Common myeloid progenitor, CD34-positive (primary cell): Measurements from ENCODE around the gene CHCHD2. TPM values are rescaled to one million over a fixed set of nuclear protein-coding genes. Genes with fewer than 3 reads are reported as not detected.
"Not testable (repeated sequence)": the region's sequence is repeated elsewhere in the genome, so short reads cannot be mapped to it uniquely, and the experiment has no call there.

Experiments
- CTCF ChIA-PET: fragments of 350-600 bp; sonication (Branson Sonifier 250); formaldehyde crosslinking; loops from one replicate; lab custom pipeline; 2021; ENCODE audit warnings: antibody characterized with exemption; lab: Charles Lee
- POLR2A ChIA-PET: fragments of 350-600 bp; sonication (Branson Sonifier 250); formaldehyde crosslinking; loops from one replicate; lab custom pipeline; 2021; ENCODE audit warnings: antibody characterized with exemption; lab: Charles Lee
- DNase-seq, 3 donors: peaks; one replicate each; pipeline versions ENCODE4 v3.0.0 to v3.0.0-alpha.2; 2013
- H3K27ac ChIP-seq, 2 experiments: 1 replicate in 1 of 2; 2 replicates in 1 of 2; pipeline ENCODE4 v1.7.0; 2013; ENCODE audit warnings: inconsistent platforms in 2 of 2, low read length in 2 of 2, mild to moderate bottlenecking in 2 of 2, low read depth in 1 of 2, moderate library complexity in 1 of 2; ENCODE audit not compliant: severe bottlenecking in 2 of 2, insufficient read depth in 1 of 2, poor library complexity in 1 of 2
- H3K27me3 ChIP-seq, 5 experiments: replicated peaks in 2 of 5; 1 replicate in 3 of 5; 2 replicates in 2 of 5; pipeline versions ENCODE4 v1.6.1 to v1.7.0; 2013; ENCODE audit warnings: low read length in 4 of 5, mild to moderate bottlenecking in 2 of 5, moderate library complexity in 2 of 5, inconsistent platforms in 1 of 5; ENCODE audit not compliant: insufficient read depth in 5 of 5, control insufficient read depth in 4 of 5
- H3K36me3 ChIP-seq, 4 experiments: 1 replicate in 2 of 4; 2 replicates in 2 of 4; pipeline versions ENCODE4 v1.6.1 to v1.7.0; 2013; ENCODE audit warnings: low read length in 3 of 4, control low read depth in 1 of 4, mild to moderate bottlenecking in 1 of 4; ENCODE audit not compliant: control insufficient read depth in 4 of 4, insufficient read depth in 4 of 4
- H3K4me1 ChIP-seq, 4 experiments: 1 replicate in 3 of 4; 2 replicates in 1 of 4; pipeline versions ENCODE4 v1.6.1 to v1.7.1; 2013; ENCODE audit warnings: low read length in 3 of 4, mild to moderate bottlenecking in 3 of 4, control low read depth in 1 of 4, inconsistent platforms in 1 of 4, moderate library complexity in 1 of 4; ENCODE audit not compliant: control insufficient read depth in 4 of 4, insufficient read depth in 4 of 4; ENCODE audit errors: control extremely low read depth in 1 of 4
- H3K4me3 ChIP-seq, 7 experiments: 1 replicate in 4 of 7; 2 replicates in 3 of 7; pipeline versions ENCODE4 v1.5.1 to v1.7.0; 2013; ENCODE audit warnings: mild to moderate bottlenecking in 7 of 7, low read length in 6 of 7, moderate library complexity in 6 of 7, inconsistent platforms in 2 of 7, low read depth in 2 of 7, control low read depth in 1 of 7; ENCODE audit not compliant: insufficient read depth in 4 of 7, control insufficient read depth in 1 of 7; ENCODE audit errors: extremely low read depth in 1 of 7
- H3K9me3 ChIP-seq, 5 experiments: 1 replicate in 4 of 5; 2 replicates in 1 of 5; pipeline versions ENCODE4 v1.6.1 to v1.7.1; 2013; ENCODE audit warnings: low read length in 4 of 5, mild to moderate bottlenecking in 2 of 5, inconsistent platforms in 1 of 5, low read depth in 1 of 5, moderate library complexity in 1 of 5; ENCODE audit not compliant: control insufficient read depth in 4 of 5, insufficient read depth in 2 of 5; ENCODE audit errors: control extremely low read depth in 1 of 5
- WGBS: methylation state at CpG from one replicate; pipeline ENCODE4 v1.1.5; 2013; ENCODE audit not compliant: insufficient coverage; 5-methylcytosine and 5-hydroxymethylcytosine counted together
- polyA plus RNA-seq: library from polyadenylated mRNA; unstranded; fragments of 120-200 nt; gene quantifications from one replicate; pipeline ENCODE4 v1.2.1, GENCODE V29; 2013

Gene CHCHD2
- polyA plus RNA-seq: 282 TPM

- peak; percentile 99 to 100 (median 99) for DNase-seq
- H3K27ac ChIP-seq: peak within 1 kb of the TSS; percentile 80 to 94
- WGBS: under 1% methylated on average over 47 of the region's 57 CpGs
- H3K36me3 ChIP-seq: peaks cover 5 to 27% (median 23%) of the 10 kb centered on the region in 4 experiments
- peaks cover 10 to 23% (median 18%) of the 10 kb centered on the region in 4 experiments for H3K4me1 ChIP-seq
- H3K9me3 ChIP-seq: peaks cover 0 to 9% (median 2%) of the 10 kb centered on the region in 5 experiments
- peak within 1 kb of the TSS; percentile 74 to 98 (median 92) for H3K4me3 ChIP-seq
- CTCF ChIA-PET: interaction anchor here (1.0 to 1.9 kb wide), 2 partner anchors 32 to 41 kb away, joined by 3 to 10 read pairs; no protein-coding TSS in a partner anchor
- POLR2A ChIA-PET: no interaction called here
- no peaks in the 10 kb centered on the region for H3K27me3 ChIP-seq
These were observed at the start of gene CHCHD2 for GRCh38 chr7:56106108-56107073. Gene CHCHD2, minus strand, starts transcription at chr7:56106476. Its CDS starts 63 bp downstream, at chr7:56106413.

- CTCF ChIA-PET, H3K36me3 ChIP-seq, DNase-seq, H3K9me3 ChIP-seq, H3K27ac ChIP-seq, H3K4me3 ChIP-seq, H3K27me3 ChIP-seq, H3K4me1 ChIP-seq, POLR2A ChIA-PET: not testable (repeated sequence)
- 83% methylated on average over 1 of the region's 2 CpGs for WGBS
These were observed 24.8 kb upstream of the CHCHD2 start for GRCh38 chr7:56131062-56131461.

GRCh38 chr7:56127241-56127975, 21.1 kb upstream of the CHCHD2 start:
- Histone ChIP-seq H3K36me3 (no peaks in the 10 kb centered on the region), H3K27ac (no peak overlapping the region), H3K27me3 (no peaks in the 10 kb centered on the region), H3K9me3 (peaks cover 0 to 2% (median 0%) of the 10 kb centered on the region in 5 experiments), H3K4me1 (no peaks in the 10 kb centered on the region), H3K4me3 (no peak overlapping the region)
- ChIA-PET CTCF (no interaction called here), POLR2A (no interaction called here)
- DNase-seq: no peak
- 90% methylated on average over 4 of the region's 7 CpGs for WGBS

- WGBS: 91% methylated on average over 5 of the region's 8 CpGs
- H3K27me3 ChIP-seq: no peaks in the 10 kb centered on the region
- H3K4me1 ChIP-seq: no peaks in the 10 kb centered on the region
- POLR2A ChIA-PET: no interaction called here
- no peak overlapping the region for H3K4me3 ChIP-seq
- CTCF ChIA-PET: interaction anchor here (0.9 kb wide), 1 partner anchor 22 kb away, joined by 3 read pairs; no protein-coding TSS in a partner anchor
- H3K36me3 ChIP-seq: no peaks in the 10 kb centered on the region
- no peak overlapping the region for H3K27ac ChIP-seq
- H3K9me3 ChIP-seq: peaks cover 0 to 2% (median 0%) of the 10 kb centered on the region in 5 experiments
- no peak for DNase-seq
These were observed 19.6 kb upstream of the CHCHD2 start for GRCh38 chr7:56125831-56126230.

GRCh38 chr7:56124981-56125380, 18.7 kb upstream of the CHCHD2 start:
- no peaks in the 10 kb centered on the region for H3K36me3 ChIP-seq
- H3K4me3 ChIP-seq: no peak overlapping the region
- no peaks in the 10 kb centered on the region for H3K4me1 ChIP-seq
- ChIA-PET CTCF (interaction anchor here (1.3 kb wide), 1 partner anchor 50 kb away, joined by 4 read pairs; no protein-coding TSS in a partner anchor), POLR2A (no interaction called here)
- 88% methylated on average over 5 of the region's 6 CpGs for WGBS
- no peaks in the 10 kb centered on the region for H3K9me3 ChIP-seq
- no peak for DNase-seq
- H3K27me3 ChIP-seq: no peaks in the 10 kb centered on the region
- H3K27ac ChIP-seq: no peak overlapping the region

- Histone ChIP-seq H3K4me3 (no peak overlapping the region), H3K9me3 (peaks cover 0 to 8% (median 2%) of the 10 kb centered on the region in 5 experiments), H3K4me1 (no peaks in the 10 kb centered on the region), H3K27ac (no peak overlapping the region), H3K27me3 (peaks cover 0 to 7% (median 5%) of the 10 kb centered on the region in 5 experiments), H3K36me3 (no peaks in the 10 kb centered on the region)
- POLR2A ChIA-PET: no interaction called here
- no peak for DNase-seq
- CTCF ChIA-PET: no interaction called here
- WGBS: 94% methylated on average over 6 of the region's 6 CpGs
These were observed 15.2 kb upstream of the CHCHD2 start for GRCh38 chr7:56121440-56121839.
